ENCODE results near the gene RGS11. TPM values are rescaled to one million over a fixed set of nuclear protein-coding genes. Genes with fewer than 3 reads are reported as not detected.

Gene RGS11
- total and polyA plus RNA-seq, 9 of the 15 experiments (the other 6 are each of a cell fraction or from before 2014, with no cell fraction given), result not detected

GRCh38 chr16:314795-315299 lies 39.1 kb upstream of the RGS11 start (continued):
- TF ChIP-seq POLR2H (tag; IDR thresholded peaks at IDR 0.05; ENCODE audit: low read depth) (no peak), HNRNPK (IDR thresholded peaks at IDR 0.05; ENCODE audit: low read depth, low read length, poor library complexity, severe bottlenecking) (no peak), GTF2A2 (tag; IDR thresholded peaks at IDR 0.05) (no peak), CXXC5 (CRISPR knock-in tag; IDR thresholded peaks at IDR 0.05) (no peak), CREBBP (IDR thresholded peaks at IDR 0.05; ENCODE audit: low read depth, low read length) (no peak), THRA (IDR thresholded peaks at IDR 0.05) (no peak), ZNF232 (CRISPR knock-in tag; IDR thresholded peaks at IDR 0.05) (no peak)

GRCh38 chr16:314351-314750 lies 38.6 kb upstream of the RGS11 start:
- H4K20me1 ChIP-seq (replicated peaks; ENCODE audit: control insufficient read depth, insufficient read depth, low read length), result peaks cover 13% of the 10 kb centered on the region; the same call in 1 of the 2 replicates
- no peak overlapping the region for H2AFZ ChIP-seq (ENCODE audit: low read depth, low read length)
- H3K27me3 ChIP-seq (ENCODE audit: control insufficient read depth in 2 of 2, insufficient read depth in 2 of 2, low read length in 2 of 2), result no peaks in the 10 kb centered on the region
- no peaks in the 10 kb centered on the region for H3K9me3 ChIP-seq (replicated peaks; ENCODE audit: control insufficient read depth, insufficient read depth, low read depth, low read length)
- H3K27ac ChIP-seq (ENCODE audit: extremely low read depth, low read depth, low read length), result no peak overlapping the region
- H3K9me1 ChIP-seq (ENCODE audit: control insufficient read depth, insufficient read depth, low read length), result no peaks in the 10 kb centered on the region
- no peak overlapping the region for H3K4me2 ChIP-seq (ENCODE audit: insufficient read depth, low read length)
- H3K36me3 ChIP-seq (ENCODE audit: control insufficient read depth, insufficient read depth, low read length), result peaks cover 70% of the 10 kb centered on the region; the same call in 2 of the 3 replicates
- in situ Hi-C loops (cut with MboI) (no loop called here), intact Hi-C loops (cut with micrococcal nuclease) (no loop called here)
- no peak overlapping the region for H3K4me3 ChIP-seq
- peaks cover 0 to 32% of the 10 kb centered on the region in 2 experiments; a peak in 3 of 5 replicates for H3K4me1 ChIP-seq (replicated peaks in 1 of 2; ENCODE audit: control insufficient read depth in 2 of 2, insufficient read depth in 2 of 2, low read length in 2 of 2)
- FAIRE-seq, result no peak
- peaks cover 72% of the 10 kb centered on the region for H3K79me2 ChIP-seq (ENCODE audit: control insufficient read depth, insufficient read depth, low read length)
- peak overlapping the region in 1 of 2 experiments; percentile 31; a peak in 1 of 4 replicates for H3K9ac ChIP-seq (ENCODE audit: insufficient read depth in 1 of 2, low read depth in 2 of 2, low read length in 2 of 2)
- WGBS (ENCODE audit: insufficient coverage, low coverage, missing lambda C conversion rate), result 92% methylated on average over 16 of the region's 16 CpGs
- POLR2A ChIA-PET, result interaction anchor here (1.5 kb wide), 1 partner anchor 10 kb away, joined by 4 read pairs; no protein-coding TSS in a partner anchor
- CTCF ChIA-PET (ENCODE audit: low intra/inter-chr PET ratio), result no interaction called here
- ATAC-seq, result no peak
- BruUV-seq (replicated peaks), result no TSS peak
- no peak for DNase-seq (ENCODE audit: extremely low read depth in 1 of 4, low spot score in 3 of 4)
- no peak for TF ChIP-seq MYC (IDR thresholded peaks at IDR 0.05; ENCODE audit: low read depth, low read length)
- no peak for TF ChIP-seq MYC (CRISPR knock-in tag; IDR thresholded peaks at IDR 0.05; ENCODE audit: borderline replicate concordance, low read depth)
- TF ChIP-seq MCM3 (IDR thresholded peaks at IDR 0.05), result no peak
- no peak for TF ChIP-seq LARP7 (IDR thresholded peaks at IDR 0.05)
- no peak for TF ChIP-seq ZEB2 (IDR thresholded peaks at IDR 0.05)
- TF ChIP-seq CGGBP1 (CRISPR knock-in tag; IDR thresholded peaks at IDR 0.05), result no peak
- no peak for TF ChIP-seq AFF4 (CRISPR knock-in tag; IDR thresholded peaks at IDR 0.05)
- TF ChIP-seq DIDO1 (tag; IDR thresholded peaks at IDR 0.05; ENCODE audit: low read depth), result no peak
- TF ChIP-seq TAF7 (tag; IDR thresholded peaks at IDR 0.05), result no peak
- no peak for TF ChIP-seq MCM7 (IDR thresholded peaks at IDR 0.05)
- no peak for TF ChIP-seq ZSCAN29 (IDR thresholded peaks at IDR 0.05)
- TF ChIP-seq PHB (CRISPR knock-in tag; IDR thresholded peaks at IDR 0.05), result no peak
